ENCODE data around the gene SSC5D. TPM values are rescaled to one million over a fixed set of nuclear protein-coding genes. Genes with fewer than 3 reads are reported as not detected.
A peak's percentile ranks its signal among the peaks of the same experiment; 100 is the strongest.

SSC5D gene
- total RNA-seq, 4 donors from 2014 or later = 0.64 to 6.2 (median 3.0) TPM

DNA sequence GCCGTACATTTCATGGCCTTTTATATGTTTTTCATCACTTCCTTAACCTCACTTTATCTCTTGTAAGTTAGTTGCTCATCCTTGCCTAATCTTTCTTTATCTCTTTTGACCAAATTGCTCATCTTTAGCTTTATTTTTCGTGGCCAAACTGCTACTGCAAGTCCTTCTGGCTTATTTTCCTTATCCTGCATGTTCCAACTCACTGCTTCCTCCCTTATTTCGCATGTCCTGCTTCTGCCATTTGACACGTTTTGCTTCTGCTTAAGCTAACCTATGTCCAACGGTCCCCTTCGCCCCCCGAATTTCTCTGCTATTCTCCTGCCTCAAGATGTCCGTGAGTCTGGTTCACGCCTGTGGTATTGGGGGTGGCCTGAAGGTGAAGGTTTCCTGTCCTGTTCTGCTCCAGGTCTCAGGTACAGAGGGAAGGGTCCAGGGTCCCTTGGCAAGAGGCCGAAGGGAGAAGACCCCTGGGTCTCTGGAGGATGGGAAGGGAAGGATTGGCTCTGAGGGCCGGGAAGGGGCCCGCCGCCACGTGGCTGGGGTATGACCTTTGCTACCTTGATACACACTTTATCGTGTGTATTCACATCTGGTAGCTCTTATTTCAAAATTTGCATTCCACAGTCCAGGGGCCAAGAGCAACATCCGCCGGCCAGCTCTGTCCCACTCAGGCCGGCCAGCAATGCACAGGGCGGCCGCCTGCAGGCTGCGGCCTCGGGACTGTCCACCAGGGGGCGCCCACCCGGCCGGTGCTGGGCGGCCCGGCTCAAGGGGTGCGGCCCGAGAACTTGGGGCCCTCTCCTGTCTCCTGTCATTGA is 20.8 kb upstream of the SSC5D start:
- no peak for DNase-seq (ENCODE audit: low spot score in 2 of 2)
- intact Hi-C loops (cut with DNase I; ENCODE audit: low total_unique reads) = no loop called here
- TF ChIP-seq, protein P1, sequence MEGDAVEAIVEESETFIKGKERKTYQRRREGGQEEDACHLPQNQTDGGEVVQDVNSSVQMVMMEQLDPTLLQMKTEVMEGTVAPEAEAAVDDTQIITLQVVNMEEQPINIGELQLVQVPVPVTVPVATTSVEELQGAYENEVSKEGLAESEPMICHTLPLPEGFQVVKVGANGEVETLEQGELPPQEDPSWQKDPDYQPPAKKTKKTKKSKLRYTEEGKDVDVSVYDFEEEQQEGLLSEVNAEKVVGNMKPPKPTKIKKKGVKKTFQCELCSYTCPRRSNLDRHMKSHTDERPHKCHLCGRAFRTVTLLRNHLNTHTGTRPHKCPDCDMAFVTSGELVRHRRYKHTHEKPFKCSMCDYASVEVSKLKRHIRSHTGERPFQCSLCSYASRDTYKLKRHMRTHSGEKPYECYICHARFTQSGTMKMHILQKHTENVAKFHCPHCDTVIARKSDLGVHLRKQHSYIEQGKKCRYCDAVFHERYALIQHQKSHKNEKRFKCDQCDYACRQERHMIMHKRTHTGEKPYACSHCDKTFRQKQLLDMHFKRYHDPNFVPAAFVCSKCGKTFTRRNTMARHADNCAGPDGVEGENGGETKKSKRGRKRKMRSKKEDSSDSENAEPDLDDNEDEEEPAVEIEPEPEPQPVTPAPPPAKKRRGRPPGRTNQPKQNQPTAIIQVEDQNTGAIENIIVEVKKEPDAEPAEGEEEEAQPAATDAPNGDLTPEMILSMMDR (IDR thresholded peaks at IDR 0.05) = peak in 1 of 3 donors; percentile 78
- no peak for TF ChIP-seq POLR2A (IDR thresholded peaks at IDR 0.05)
- H3K4me3 ChIP-seq (ENCODE audit: low read depth, poor library complexity, severe bottlenecking) = no peak overlapping the region
- WGBS, 2 donors = 31 to 32% methylated on average over 29 of the region's 29 CpGs

DNA sequence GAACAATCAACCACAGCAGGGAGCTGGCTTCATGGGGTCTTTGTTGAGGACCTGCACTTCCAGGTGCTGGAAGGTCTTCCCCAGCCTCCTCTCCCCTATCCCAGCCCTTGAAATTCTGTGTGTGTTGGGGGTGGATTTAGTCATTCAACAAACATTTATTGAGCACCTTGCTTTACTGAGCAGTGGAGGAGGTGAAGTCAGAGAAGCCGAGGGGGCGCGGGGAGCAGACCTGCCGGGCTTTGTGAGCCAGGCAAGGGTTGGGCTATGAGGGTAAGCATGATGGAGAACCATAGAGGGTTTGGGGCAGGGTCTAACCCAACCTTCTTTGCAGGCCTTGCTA is 20.2 kb upstream of the SSC5D start:
- intact Hi-C loops (cut with DNase I; ENCODE audit: low total_unique reads) = no loop called here
- H3K4me3 ChIP-seq (ENCODE audit: low read depth, poor library complexity, severe bottlenecking) = no peak overlapping the region
- 25 to 31% methylated on average over 4 of the region's 4 CpGs for WGBS, 2 donors
- TF ChIP-seq POLR2A (IDR thresholded peaks at IDR 0.05) = no peak
- TF ChIP-seq, protein P1 (IDR thresholded peaks at IDR 0.05) = peak in 1 of 3 donors; percentile 5
- DNase-seq (ENCODE audit: low spot score in 2 of 2) = no peak

DNA sequence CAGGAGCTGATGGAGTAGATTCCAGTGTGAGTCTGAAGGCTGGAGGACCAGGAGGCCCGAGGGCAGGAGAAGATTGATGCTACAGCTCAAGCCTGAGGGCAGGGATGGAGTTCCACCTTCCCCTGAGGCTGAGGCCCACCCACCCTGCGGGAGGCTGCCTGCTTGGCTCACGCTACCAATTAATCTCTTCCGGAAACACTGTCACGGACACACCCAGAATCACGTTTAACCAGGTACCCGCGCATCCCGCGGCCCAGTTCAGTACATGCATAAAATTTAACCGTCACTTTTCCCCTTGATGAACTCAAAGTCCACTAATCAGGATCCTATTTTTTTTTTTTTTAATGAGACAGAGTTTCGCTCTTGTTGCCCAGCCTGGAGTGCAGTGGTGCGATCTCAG is 17.0 kb upstream of the SSC5D start:
- no peak overlapping the region for H3K4me3 ChIP-seq (ENCODE audit: low read depth, poor library complexity, severe bottlenecking)
- 54 to 59% methylated on average over 13 of the region's 13 CpGs for WGBS, 2 donors
- no peak for DNase-seq (ENCODE audit: low spot score in 2 of 2)
- intact Hi-C loops (cut with DNase I; ENCODE audit: low total_unique reads) = no loop called here
- TF ChIP-seq POLR2A (IDR thresholded peaks at IDR 0.05) = no peak
- TF ChIP-seq, protein P1 (IDR thresholded peaks at IDR 0.05) = no peak

DNA sequence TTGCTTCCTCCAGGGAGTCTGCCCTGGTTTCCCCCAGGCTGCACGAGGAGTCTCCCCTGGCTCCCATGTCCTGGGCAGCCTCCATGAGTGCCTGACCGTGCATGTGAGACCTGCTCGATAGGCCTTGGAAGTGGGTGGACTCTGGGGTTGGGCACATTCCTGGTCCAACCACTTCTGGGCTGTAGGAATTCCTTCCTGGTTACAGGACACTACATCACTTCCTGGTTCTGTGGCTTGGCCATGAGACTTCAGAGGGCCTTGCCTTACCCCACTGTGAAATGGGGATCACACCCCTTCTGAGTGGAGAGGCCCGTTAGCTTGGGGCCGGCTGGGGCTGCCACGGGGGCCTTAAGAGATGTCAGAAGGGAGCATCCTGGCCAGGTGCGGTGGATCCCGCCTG is 15.8 kb upstream of the SSC5D start:
- WGBS, 2 donors = 63 to 81% methylated on average over 8 of the region's 8 CpGs
- TF ChIP-seq, protein P1 (IDR thresholded peaks at IDR 0.05) = no peak
- no peak for TF ChIP-seq POLR2A (IDR thresholded peaks at IDR 0.05)
- no peak overlapping the region for H3K4me3 ChIP-seq (ENCODE audit: low read depth, poor library complexity, severe bottlenecking)
- no peak for DNase-seq (ENCODE audit: low spot score in 2 of 2)
- intact Hi-C loops (cut with DNase I; ENCODE audit: low total_unique reads) = no loop called here

DNA sequence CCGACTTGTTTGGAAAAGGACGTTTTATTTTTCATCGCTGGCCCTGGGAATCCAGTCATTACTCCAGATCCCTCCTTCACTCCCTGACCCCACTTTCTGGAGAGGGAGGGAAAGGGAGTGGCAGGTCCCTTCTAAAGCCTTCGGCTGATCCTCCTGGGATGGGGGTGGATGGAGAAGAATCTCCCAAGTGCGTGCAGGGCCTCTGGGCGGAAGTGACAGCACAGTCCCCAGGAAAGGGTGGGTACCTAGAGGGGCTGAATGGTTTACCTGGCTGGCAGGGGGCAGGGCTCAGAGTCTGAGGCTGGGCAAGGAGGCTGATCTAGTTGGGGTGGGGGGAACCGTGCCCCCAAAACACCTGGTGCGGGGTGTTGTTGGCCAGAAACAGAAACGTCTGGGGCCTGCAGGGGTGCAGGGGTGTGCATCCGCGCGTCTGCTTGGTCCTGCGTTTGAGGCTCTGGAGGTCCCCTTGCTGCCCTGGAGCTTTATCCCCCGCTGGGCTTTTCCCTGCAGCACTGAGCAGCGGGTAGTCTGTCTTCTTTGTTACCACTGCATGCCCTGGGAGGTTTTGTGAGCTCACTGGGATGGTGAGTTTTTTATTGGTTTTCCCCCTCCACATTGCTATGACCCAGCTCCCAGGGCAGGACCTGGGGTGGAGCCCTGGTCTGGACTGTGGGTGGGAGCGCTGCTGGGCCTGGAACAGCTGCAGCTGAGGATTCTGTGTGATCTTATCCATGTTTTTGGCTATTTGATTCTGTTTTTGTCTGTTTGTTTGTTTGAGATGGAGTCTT is 14.8 kb upstream of the SSC5D start:
- DNase-seq (ENCODE audit: low spot score in 2 of 2) = no peak
- WGBS, 2 donors = 58 to 65% methylated on average over 16 of the region's 16 CpGs
- TF ChIP-seq POLR2A (IDR thresholded peaks at IDR 0.05) = no peak
- TF ChIP-seq, protein P1 (IDR thresholded peaks at IDR 0.05) = no peak
- intact Hi-C loops (cut with DNase I; ENCODE audit: low total_unique reads) = no loop called here
- H3K4me3 ChIP-seq (ENCODE audit: low read depth, poor library complexity, severe bottlenecking) = no peak overlapping the region
